Activated effector memory CD4-positive, alpha-beta T cell treated with Interleukin-2 at 50 U/mL for 16 hours (primary cell): ENCODE data around the gene CNOT10.
"Not testable (repeated sequence)": the region's sequence is repeated elsewhere in the genome, so short reads cannot be mapped to it uniquely, and the experiment has no call there.

Experiments used
- DNase-seq: peaks from one replicate; pipeline ENCODE4 v3.0.0-alpha.2; 2020

Gene CNOT10

DNA sequence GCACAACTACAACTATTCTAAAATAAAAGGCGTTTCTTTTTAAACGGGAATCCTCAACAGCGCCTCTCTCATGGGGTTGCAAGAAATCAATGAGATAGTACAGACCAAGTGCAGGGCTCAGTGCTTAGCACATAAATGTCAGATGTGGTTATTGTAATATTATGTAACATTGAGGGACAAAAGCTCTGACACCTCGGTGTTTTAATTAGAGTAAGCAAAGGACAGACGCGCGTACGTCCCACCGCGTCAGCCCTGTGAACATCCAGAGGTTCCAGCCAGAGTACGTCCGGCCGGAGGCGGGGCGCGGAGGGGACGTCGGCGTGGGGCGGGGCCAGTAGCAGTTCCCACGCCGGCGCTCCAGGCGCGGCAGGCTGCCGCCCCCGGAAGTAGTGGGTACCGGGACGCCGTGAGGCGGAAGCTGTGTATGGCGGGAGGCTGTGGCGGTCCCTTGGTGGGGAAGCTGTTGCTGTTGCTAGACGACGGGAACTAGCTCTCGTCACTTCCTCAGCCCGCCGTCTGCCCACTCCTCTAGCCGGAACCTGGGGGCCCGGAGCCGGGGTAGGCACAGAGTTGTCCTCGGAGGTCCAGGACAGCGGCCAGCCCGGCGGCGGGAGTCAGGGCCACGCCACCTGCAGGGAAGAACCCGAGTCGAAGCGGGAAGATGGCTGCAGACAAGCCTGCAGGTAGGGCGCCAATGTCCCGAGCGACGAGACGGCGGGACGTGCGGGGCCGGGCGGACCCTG lies at the start of gene CNOT10:
Gene CNOT10 (plus strand): TSS at position 389 of the 743 bp plus-strand sequence. CDS start 273 bp downstream, at position 662.
- peak; percentile 96 for DNase-seq

DNA sequence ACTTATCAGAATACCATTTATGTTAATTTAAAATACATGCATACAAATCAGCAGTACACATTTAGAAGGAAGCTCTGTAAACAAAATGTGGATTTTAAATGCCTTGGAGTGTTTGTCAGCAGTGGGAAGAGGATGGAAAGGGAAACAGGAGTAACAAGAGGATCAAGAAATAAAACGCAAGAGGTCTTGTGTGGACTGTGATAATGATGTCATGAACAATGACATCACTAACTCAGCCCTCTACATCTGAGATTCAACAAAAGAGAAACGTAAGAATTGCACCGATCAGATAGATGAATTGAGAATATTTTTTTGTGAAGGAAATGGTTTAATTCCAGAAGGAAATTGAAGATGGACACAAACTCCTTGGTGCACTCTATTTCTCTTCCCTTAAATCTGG lies 44.0 kb upstream of the CNOT10 start:
- no peak for DNase-seq

DNA sequence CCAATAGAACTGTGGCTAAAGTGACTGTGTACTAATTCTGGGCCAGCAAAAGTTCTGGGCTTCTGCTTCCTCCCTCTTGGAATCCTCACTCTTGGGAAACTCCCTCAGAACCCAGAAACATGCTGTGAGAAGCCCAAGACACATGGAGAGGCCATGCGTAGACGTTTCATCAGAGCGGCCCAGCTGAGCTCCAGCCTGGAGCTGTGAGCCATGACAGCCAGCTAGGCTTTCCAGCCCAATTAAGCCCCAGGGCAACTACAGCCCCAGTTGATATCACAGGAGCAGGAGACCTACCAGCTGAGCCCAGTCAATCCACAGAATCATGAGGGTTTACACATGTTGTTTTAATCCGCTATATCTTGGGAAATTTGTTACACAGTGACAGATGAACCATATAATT lies 43.6 kb upstream of the CNOT10 start:
- no peak for DNase-seq

GRCh38 chr3:32643354-32643753 lies 41.6 kb upstream of the CNOT10 start:
- DNase-seq: no peak

DNA sequence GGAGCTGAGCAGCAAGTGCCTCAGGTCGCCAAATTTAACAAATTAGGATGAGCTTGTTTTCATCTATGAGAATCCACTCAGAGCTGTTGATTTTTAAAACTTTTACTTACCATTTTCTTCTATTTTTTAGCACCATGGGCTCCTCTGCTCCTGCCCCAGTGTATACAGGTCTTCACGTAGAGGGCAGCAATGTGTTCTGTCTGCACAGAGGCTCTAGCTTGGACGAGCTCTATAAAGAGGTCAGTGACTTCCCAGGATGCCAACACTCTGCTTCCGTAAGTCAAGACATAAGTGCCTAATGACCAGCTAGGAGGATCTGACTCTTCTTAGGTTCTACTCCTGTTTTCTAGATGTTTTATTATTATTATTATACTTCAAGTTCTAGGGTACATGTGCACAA lies 41.2 kb upstream of the CNOT10 start:
- DNase-seq: no peak

GRCh38 chr3:32644380-32644779 lies 40.6 kb upstream of the CNOT10 start:
- DNase-seq: no peak

GRCh38 chr3:32646761-32647160 lies 38.2 kb upstream of the CNOT10 start:
- DNase-seq: no peak

- DNase-seq: not testable (repeated sequence)
These were observed 32.5 kb upstream of the CNOT10 start for GRCh38 chr3:32652337-32653100.

- DNase-seq: no peak
These were observed 29.8 kb upstream of the CNOT10 start for GRCh38 chr3:32655167-32655566.

- no peak for DNase-seq
These were observed 24.4 kb upstream of the CNOT10 start for GRCh38 chr3:32660634-32661033.

DNA sequence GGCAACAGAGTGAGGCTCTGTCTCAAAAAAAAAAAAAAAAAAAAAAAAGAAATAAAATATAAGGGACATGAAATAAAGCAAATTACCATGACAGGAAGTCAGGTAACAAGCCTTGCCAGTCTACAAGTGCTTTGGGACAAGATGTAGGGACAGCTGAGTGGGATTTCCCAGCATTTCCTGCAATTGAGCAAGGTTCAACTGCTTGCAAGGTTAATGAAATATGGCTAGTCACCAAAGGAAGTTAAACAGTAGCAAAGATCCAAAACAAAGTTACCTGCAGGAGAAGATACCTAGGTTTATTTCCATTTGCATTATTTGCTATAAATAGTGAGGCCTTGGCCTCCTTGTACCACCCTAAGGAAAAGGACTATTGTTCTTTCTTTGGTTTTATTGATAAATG lies 22.3 kb upstream of the CNOT10 start:
- DNase-seq: no peak

DNA sequence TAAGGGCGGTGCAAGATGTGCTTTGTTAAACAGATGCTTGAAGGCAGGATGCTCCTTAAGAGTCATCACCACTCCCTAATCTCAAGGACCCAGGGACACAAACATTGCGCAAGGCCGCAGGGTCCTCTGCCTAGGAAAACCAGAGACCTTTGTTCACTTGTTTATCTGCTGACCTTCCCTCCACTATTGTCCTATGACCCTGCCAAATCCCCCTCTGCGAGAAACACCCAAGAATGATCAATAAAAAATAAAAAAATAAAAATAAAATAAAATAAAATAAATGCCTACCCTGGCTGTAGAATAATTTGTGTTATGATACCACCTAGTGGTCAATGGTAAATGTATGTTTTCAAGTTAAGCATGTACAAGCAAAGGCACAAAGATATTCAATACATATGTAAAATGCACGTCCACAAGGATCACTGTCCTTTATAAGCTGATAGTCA lies 20.3 kb upstream of the CNOT10 start:
- not testable (repeated sequence) for DNase-seq

- DNase-seq: no peak
These were observed 17.9 kb upstream of the CNOT10 start for GRCh38 chr3:32667072-32667582.

- not testable (repeated sequence) for DNase-seq
These were observed 15.8 kb upstream of the CNOT10 start for GRCh38 chr3:32669226-32669625.

- not testable (repeated sequence) for DNase-seq
These were observed 11.3 kb upstream of the CNOT10 start for GRCh38 chr3:32673730-32674129.

DNA sequence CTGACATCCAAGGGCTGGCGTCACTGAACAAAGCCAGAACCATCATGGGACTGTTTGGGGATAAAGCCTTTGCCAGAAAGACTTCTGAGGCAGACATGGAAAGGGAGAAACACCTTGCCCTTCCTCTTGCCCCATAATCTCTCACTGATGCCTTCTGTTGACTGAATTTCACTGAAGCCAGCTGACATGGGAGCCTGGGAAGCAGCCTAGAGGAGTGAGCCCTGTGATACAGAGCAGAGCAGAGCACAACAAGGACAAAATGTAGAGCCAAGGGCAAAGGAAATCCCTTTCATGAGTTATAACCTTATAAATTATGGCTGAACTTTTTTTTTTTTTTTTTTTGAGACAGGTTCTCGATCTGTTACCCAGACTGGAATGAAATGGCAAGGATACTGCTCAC lies 9.8 kb upstream of the CNOT10 start:
- DNase-seq: no peak

DNA sequence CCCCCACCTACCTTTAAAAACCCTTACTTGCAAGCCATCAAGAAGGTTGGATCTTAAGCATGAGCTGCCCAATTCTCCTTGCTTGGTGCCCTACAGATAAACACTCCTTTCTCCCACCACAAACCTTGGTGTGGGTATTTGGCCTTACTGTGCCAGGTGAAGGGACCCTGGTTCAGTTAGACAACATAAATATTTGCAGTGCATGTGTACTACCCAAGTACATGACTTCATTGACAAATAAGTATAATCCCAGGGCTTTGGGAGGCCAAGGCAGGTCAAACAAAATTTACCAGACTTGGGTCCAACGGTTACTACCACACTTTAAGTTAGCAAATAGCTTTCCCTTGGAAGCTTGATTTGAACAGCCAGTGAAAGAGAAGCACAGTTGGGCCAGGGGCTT lies 9.3 kb upstream of the CNOT10 start:
- no peak for DNase-seq

GRCh38 chr3:32681811-32682210 lies 3.2 kb upstream of the CNOT10 start:
- no peak for DNase-seq

GRCh38 chr3:32684029-32684799 lies 774 bp upstream of the CNOT10 start:
- no peak for DNase-seq

DNA sequence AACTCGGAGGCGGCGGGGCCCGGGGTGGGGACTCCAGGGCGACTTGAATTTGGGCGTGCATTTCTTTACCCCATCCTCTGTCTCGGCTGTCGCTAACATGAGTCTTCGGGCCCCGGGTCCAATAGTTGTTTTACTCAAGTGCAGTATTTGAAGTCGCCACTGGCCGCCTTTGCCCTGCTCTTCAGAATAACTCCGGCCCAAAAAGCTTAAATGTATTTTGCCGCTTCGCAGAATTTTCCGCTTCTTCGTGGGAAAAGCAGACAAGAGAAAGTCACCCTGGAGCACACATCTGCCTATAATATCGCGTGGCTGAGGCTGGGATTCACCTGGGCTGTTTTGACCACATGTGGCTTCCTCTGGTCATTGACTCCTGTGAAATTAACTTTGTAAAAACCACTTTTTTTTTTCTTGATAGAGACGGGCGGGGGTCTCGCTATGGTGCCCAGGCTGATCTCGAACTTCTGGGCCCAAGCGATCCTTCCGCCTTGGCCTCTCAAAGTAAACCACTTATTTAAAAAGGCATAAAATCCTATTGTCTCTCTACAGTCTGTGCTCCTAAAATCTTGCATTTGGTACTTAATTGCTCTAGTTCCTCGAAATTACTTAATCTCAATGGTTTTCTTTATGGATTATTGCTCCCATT lies 676 bp downstream of the CNOT10 start:
- DNase-seq: no peak

- DNase-seq: no peak
These were observed 1.7 kb downstream of the CNOT10 start for GRCh38 chr3:32686713-32687112.

GRCh38 chr3:32691847-32692246 lies 6.9 kb downstream of the CNOT10 start:
- no peak for DNase-seq

DNA sequence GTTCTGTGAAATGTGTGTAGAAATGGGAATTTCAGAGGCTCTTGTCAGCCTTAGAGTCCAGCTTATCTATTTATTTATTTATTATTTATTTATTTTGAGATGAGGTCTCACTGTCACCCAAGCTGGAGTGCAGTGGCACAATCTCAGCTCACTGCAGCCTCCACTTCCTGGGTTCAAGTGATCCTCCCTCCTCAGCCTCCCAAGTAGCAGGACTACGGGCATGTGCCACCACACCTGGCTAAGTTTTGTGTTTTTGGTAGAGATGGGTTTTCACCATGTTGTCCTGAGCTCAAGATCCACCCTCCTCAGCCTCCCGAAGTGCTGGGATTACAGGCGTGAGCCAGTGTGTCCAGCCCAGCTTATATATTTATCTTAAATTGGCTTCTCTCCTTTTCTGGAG lies 11.5 kb downstream of the CNOT10 start:
- DNase-seq: no peak
